ENCODE results near the gene USF3.

USF3 gene

DNA sequence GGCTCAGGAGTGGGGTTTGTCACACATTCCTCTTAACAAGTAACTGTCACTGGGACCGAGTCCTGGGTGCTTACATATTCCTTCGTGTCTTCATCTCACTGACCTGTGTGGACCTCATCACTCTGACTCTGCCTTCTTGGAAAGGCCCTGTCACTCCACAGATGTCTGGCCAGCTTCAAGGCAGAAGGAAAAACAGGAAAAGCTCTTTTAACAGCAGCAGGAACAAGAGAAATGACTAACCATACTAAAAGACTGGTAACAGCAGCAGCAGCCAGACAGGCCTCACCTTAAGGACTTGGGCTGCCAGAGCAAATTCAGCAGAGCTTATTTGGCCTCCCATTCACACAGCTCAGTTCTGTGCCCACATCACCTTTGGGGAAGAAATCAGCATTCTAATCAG, 68.1 kb downstream of the USF3 start:
- TF ChIP-seq, protein P1, sequence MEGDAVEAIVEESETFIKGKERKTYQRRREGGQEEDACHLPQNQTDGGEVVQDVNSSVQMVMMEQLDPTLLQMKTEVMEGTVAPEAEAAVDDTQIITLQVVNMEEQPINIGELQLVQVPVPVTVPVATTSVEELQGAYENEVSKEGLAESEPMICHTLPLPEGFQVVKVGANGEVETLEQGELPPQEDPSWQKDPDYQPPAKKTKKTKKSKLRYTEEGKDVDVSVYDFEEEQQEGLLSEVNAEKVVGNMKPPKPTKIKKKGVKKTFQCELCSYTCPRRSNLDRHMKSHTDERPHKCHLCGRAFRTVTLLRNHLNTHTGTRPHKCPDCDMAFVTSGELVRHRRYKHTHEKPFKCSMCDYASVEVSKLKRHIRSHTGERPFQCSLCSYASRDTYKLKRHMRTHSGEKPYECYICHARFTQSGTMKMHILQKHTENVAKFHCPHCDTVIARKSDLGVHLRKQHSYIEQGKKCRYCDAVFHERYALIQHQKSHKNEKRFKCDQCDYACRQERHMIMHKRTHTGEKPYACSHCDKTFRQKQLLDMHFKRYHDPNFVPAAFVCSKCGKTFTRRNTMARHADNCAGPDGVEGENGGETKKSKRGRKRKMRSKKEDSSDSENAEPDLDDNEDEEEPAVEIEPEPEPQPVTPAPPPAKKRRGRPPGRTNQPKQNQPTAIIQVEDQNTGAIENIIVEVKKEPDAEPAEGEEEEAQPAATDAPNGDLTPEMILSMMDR (IDR thresholded peaks at IDR 0.05; ENCODE audit: low read length, missing control alignments), result no peak
- no peak overlapping the region for H3K4me3 ChIP-seq (replicated peaks; ENCODE audit: low read depth, low read length)
- DNase-seq (ENCODE audit: low read depth), result no peak

DNA sequence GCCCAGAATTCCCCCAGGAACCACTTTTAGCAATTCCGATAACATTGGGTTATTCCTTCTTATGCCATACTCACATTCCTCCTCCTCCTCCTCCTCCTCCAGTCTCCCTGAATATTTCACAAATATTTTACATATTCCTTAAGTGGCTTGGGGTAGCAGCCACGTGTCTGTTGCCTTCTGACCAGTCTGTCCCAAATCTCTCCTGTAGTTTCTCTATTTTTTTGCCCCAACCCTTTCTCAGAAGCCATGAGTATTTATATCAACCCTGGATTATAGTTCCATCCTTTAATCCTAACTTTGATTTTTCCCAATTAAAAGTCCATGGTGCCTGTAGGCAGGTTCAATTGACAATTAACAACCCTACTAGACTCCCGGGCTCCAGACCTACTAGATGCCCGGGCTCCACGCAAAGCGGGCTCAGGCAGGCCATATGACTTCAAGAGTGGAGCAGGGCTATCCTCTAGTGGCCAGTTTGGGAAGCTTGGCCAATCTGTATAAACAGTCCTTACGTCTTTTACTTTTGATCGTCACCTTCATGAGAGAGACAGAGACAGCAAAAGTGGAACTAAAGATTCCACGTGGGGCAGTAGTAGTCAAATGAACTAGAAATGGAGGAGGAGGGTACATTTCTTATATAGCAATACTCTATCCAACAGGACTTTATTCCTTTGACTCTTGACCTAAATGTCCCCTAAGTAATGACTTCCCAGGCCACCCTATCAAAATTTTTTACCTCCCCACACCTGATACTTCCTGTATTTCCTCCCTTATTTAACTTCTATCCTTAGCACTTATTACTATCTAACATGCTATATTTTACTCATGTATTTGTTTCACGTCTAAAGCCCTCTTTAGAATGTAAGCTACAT, 69.7 kb downstream of the USF3 start:
- TF ChIP-seq, protein P1 (IDR thresholded peaks at IDR 0.05; ENCODE audit: low read length, missing control alignments), result peak; percentile 99
- H3K4me3 ChIP-seq (replicated peaks; ENCODE audit: low read depth, low read length), result no peak overlapping the region
- peak; percentile 72 for DNase-seq (ENCODE audit: low read depth)

DNA sequence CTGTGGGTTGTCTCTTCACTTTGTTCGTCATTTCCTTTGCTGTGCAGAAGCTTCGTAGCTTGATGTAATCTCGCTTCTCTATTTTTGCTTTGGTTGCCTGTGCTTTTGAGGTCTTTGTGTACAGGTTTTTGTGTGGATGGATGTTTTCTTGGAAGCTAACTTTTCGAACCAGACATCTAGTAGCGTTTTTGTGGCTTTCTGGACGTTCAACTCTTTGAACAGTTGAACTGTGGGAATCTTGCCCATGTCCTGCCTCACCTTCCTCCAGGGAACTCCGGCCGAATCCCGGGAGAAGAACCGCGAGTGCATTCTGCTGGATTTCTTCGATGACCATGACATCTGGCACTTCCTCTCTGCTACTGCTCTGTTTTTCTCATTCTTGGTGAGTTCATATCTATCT, 70.6 kb downstream of the USF3 start:
- H3K4me3 ChIP-seq (replicated peaks; ENCODE audit: low read depth, low read length), result no peak overlapping the region
- TF ChIP-seq, protein P1 (IDR thresholded peaks at IDR 0.05; ENCODE audit: low read length, missing control alignments), result no peak
- no peak for DNase-seq (ENCODE audit: low read depth)

- no peak for DNase-seq (ENCODE audit: low read depth)
- TF ChIP-seq, protein P1 (IDR thresholded peaks at IDR 0.05; ENCODE audit: low read length, missing control alignments), result no peak
- no peak overlapping the region for H3K4me3 ChIP-seq (replicated peaks; ENCODE audit: low read depth, low read length)
These were observed 72.6 kb downstream of the USF3 start for GRCh38 chr3:113623811-113624210.

- TF ChIP-seq, protein P1 (IDR thresholded peaks at IDR 0.05; ENCODE audit: low read length, missing control alignments), result peak; percentile 13
- H3K4me3 ChIP-seq (replicated peaks; ENCODE audit: low read depth, low read length), result no peak overlapping the region
- peak; percentile 13 for DNase-seq (ENCODE audit: low read depth)
These were observed 73.1 kb downstream of the USF3 start for GRCh38 chr3:113623324-113623723.

DNA sequence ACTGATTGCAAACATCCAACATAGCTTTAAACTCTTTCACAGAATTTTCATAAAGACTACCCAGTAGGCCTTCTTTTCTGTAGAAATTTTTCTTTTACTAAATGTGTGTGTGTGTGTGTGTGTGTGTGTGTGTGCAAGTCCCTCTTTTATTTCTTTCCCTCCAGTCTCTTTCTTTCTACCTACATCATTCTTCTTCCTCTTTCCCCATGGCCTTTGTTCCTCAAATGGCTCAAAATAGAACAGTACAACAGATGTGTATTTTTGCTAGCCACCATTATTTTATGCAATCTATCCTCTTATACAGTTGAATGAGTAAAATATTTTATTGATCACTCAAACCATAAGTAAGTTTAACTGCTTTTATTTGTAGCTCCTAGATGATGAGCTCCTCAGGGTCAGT, 76.4 kb downstream of the USF3 start:
- DNase-seq (ENCODE audit: low read depth), result no peak
- no peak overlapping the region for H3K4me3 ChIP-seq (replicated peaks; ENCODE audit: low read depth, low read length)
- TF ChIP-seq, protein P1 (IDR thresholded peaks at IDR 0.05; ENCODE audit: low read length, missing control alignments), result no peak

DNA sequence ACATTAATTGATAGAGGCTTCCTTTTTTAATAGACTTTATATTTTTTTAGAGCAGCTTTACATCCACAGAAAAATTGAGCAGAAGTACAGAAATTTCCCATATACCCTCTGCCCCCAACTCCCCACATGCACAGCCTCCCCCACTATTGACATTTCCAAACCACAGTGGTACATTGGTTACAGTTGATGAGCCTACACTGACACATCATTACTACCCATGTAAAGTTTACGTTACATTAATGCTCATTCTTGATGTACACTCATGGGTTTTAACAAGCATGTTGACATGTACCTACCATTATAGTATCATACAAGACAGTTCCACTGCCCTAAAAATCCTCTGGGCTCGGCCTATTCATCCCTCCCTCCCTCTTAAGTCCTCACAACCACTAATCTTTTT, 78.7 kb downstream of the USF3 start:
- DNase-seq (ENCODE audit: low read depth), result no peak
- H3K4me3 ChIP-seq (replicated peaks; ENCODE audit: low read depth, low read length), result no peak overlapping the region
- TF ChIP-seq, protein P1 (IDR thresholded peaks at IDR 0.05; ENCODE audit: low read length, missing control alignments), result no peak

Data from fibroblast of pulmonary artery (primary cell).